GM21367 (cell line): ENCODE measurements around the gene PTRH1.

Source experiments
- ATAC-seq: cut with Tn5 transposase; IDR thresholded peaks from one replicate; pipeline ENCODE4 v1.9.1; 2021; ENCODE audit not compliant: unreplicated experiment

The PTRH1 gene

GRCh38 chr9:127698386-127698785, 17.1 kb downstream of the PTRH1 start:
- no peak for ATAC-seq

- ATAC-seq, result no peak
These were observed 17.9 kb downstream of the PTRH1 start for GRCh38 chr9:127697575-127697974.

- no peak for ATAC-seq
These were observed 20.4 kb downstream of the PTRH1 start for GRCh38 chr9:127694890-127695720.

GRCh38 chr9:127693697-127694096, 21.8 kb downstream of the PTRH1 start:
- no peak for ATAC-seq

GRCh38 chr9:127693143-127693542, 22.3 kb downstream of the PTRH1 start:
- ATAC-seq, result no peak

- ATAC-seq, result no peak
These were observed 23.4 kb downstream of the PTRH1 start for GRCh38 chr9:127692071-127692470.

- ATAC-seq, result no peak
These were observed 24.7 kb downstream of the PTRH1 start for GRCh38 chr9:127690735-127691134.

GRCh38 chr9:127689329-127690000, 26.0 kb downstream of the PTRH1 start:
- ATAC-seq, result no peak

GRCh38 chr9:127686461-127687393, 28.7 kb downstream of the PTRH1 start:
- ATAC-seq, result no peak

GRCh38 chr9:127684576-127684975, 30.9 kb downstream of the PTRH1 start:
- ATAC-seq, result no peak

GRCh38 chr9:127683723-127684122, 31.7 kb downstream of the PTRH1 start:
- no peak for ATAC-seq

GRCh38 chr9:127682351-127683136, 32.9 kb downstream of the PTRH1 start:
- no peak for ATAC-seq

- no peak for ATAC-seq
These were observed 34.6 kb downstream of the PTRH1 start for GRCh38 chr9:127680846-127681245.

GRCh38 chr9:127680226-127680625, 35.2 kb downstream of the PTRH1 start:
- no peak for ATAC-seq

- no peak for ATAC-seq
These were observed 36.0 kb downstream of the PTRH1 start for GRCh38 chr9:127679506-127679905.

GRCh38 chr9:127676638-127677037, 38.8 kb downstream of the PTRH1 start:
- ATAC-seq, result no peak

GRCh38 chr9:127673234-127673633, 42.2 kb downstream of the PTRH1 start:
- ATAC-seq, result no peak

- ATAC-seq, result no peak
These were observed 47.6 kb downstream of the PTRH1 start for GRCh38 chr9:127667906-127668305.

- ATAC-seq, result no peak
These were observed 48.2 kb downstream of the PTRH1 start for GRCh38 chr9:127667127-127667844.
